ENCODE data around the gene CNTN2.

CNTN2 gene

DNA sequence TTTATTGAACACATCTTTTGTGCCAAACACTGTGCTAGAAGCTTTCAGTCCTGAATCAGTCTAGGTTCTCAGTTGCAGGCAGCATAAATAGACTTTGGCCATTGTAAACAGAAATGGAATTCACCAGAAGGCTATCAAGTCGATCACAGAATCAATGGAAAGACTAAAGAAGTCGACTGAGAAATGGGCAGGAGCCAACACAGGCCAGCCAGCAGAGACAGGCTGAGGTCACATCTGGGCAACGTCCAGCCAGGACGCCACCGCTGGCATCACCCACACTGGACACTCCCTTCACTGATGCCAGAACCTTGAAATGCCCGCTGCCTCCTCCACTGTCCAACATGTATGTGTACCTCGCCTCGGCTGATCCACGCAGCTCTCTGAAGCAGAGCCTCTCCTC, 5.5 kb upstream of the CNTN2 start:
- Histone ChIP-seq H3K4me2 (no peak overlapping the region), H3K4me3 (IDR thresholded peaks at IDR 0.05; ENCODE audit: insufficient read depth, low read depth, low read length) (no peak overlapping the region), H4K20me1 (ENCODE audit: insufficient read depth) (no peaks in the 10 kb centered on the region), H3K36me3 (ENCODE audit: insufficient read depth) (no peaks in the 10 kb centered on the region), H3K27me3 (ENCODE audit: insufficient read depth, low read depth) (peaks cover 44% of the 10 kb centered on the region), H3K9ac (no peak overlapping the region), H2AFZ (ENCODE audit: low read depth) (no peak overlapping the region), H3K27ac (no peak overlapping the region), H3K79me2 (ENCODE audit: insufficient read depth, low read depth) (no peaks in the 10 kb centered on the region), H3K4me1 (ENCODE audit: low read depth, poor library complexity, severe bottlenecking) (no peaks in the 10 kb centered on the region)
- TF ChIP-seq, protein P1, sequence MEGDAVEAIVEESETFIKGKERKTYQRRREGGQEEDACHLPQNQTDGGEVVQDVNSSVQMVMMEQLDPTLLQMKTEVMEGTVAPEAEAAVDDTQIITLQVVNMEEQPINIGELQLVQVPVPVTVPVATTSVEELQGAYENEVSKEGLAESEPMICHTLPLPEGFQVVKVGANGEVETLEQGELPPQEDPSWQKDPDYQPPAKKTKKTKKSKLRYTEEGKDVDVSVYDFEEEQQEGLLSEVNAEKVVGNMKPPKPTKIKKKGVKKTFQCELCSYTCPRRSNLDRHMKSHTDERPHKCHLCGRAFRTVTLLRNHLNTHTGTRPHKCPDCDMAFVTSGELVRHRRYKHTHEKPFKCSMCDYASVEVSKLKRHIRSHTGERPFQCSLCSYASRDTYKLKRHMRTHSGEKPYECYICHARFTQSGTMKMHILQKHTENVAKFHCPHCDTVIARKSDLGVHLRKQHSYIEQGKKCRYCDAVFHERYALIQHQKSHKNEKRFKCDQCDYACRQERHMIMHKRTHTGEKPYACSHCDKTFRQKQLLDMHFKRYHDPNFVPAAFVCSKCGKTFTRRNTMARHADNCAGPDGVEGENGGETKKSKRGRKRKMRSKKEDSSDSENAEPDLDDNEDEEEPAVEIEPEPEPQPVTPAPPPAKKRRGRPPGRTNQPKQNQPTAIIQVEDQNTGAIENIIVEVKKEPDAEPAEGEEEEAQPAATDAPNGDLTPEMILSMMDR (conservative IDR thresholded peaks at IDR 0.05; ENCODE audit: low read depth, low read length) = no peak

DNA sequence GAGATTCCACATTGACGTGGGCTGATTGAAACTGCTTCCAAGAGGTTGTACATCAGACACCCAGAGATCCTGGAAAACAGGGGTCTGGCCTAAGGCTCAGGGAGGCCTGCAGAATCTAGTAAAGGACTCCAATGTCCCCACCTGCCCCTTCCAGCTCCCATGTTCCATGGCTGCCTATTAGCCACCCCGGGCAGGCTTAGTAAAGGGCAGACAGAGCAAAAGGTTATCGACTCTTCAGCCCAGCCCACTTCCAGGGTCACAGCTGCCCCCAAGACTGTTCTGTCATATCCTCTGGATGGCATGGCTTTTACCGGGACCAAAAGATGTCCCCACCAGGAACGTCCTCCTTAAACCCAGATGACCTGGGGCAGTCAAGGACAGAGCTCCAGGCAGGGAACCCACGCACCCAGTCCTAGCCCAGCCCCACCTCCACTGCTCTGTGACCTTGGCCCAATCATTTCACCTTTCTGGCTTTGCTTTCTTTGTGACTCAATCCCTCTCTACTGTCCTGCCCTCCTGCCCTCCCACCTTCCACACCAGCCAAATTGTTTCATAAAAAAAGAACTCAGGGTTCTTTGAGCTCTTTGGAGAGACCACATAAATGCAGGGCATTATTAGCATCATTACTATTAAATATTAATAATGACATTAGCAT, 4.8 kb upstream of the CNTN2 start:
- H3K36me3 ChIP-seq (ENCODE audit: insufficient read depth) = no peaks in the 10 kb centered on the region
- H3K9ac ChIP-seq = no peak overlapping the region
- peaks cover 43% of the 10 kb centered on the region for H3K27me3 ChIP-seq (ENCODE audit: insufficient read depth, low read depth)
- TF ChIP-seq, protein P1 (conservative IDR thresholded peaks at IDR 0.05; ENCODE audit: low read depth, low read length) = no peak
- no peaks in the 10 kb centered on the region for H4K20me1 ChIP-seq (ENCODE audit: insufficient read depth)
- no peak overlapping the region for H3K27ac ChIP-seq
- no peaks in the 10 kb centered on the region for H3K4me1 ChIP-seq (ENCODE audit: low read depth, poor library complexity, severe bottlenecking)
- H3K4me3 ChIP-seq (IDR thresholded peaks at IDR 0.05; ENCODE audit: insufficient read depth, low read depth, low read length) = no peak overlapping the region
- H2AFZ ChIP-seq (ENCODE audit: low read depth) = no peak overlapping the region
- H3K79me2 ChIP-seq (ENCODE audit: insufficient read depth, low read depth) = no peaks in the 10 kb centered on the region
- no peak overlapping the region for H3K4me2 ChIP-seq

DNA sequence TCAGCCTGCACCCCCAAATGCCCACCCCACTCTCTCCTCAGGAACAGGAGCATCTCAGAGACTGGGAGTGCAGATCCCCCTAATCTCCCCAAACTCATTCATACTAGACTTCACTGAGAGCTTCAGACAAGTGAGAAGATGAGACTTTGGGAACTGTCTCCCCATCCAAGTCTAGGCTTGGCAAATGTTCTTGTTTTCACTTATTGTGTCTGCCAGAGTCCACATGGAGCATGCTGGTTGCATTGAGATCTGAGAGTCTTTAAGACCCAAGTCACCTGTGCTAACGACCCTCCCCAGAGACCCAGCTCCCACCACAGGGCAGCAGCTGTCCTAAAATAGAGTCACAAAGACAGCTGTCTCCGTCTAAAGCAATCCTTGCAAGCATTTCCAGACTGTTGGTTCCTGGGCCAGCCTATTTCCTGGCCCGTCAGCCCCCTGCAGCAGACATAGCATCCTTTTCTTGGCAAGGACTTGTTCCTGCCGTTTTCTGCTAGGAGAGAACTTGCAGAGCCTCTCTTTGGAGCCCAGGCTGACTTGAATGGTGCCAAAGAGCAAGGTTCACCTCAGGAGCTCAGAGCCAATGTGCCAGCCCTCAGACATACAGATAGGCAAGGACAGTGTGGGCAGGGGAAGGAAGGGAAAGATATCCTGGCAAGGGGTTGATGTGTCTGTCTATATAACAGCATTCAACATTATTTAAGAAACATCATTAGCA, 1.9 kb upstream of the CNTN2 start:
- Histone ChIP-seq H4K20me1 (ENCODE audit: insufficient read depth) (no peaks in the 10 kb centered on the region), H3K27me3 (ENCODE audit: insufficient read depth, low read depth) (peaks cover 66% of the 10 kb centered on the region), H3K4me1 (ENCODE audit: low read depth, poor library complexity, severe bottlenecking) (no peaks in the 10 kb centered on the region), H2AFZ (ENCODE audit: low read depth) (no peak overlapping the region), H3K9ac (no peak overlapping the region), H3K4me2 (no peak overlapping the region), H3K27ac (no peak overlapping the region), H3K4me3 (IDR thresholded peaks at IDR 0.05; ENCODE audit: insufficient read depth, low read depth, low read length) (no peak overlapping the region), H3K36me3 (ENCODE audit: insufficient read depth) (no peaks in the 10 kb centered on the region), H3K79me2 (ENCODE audit: insufficient read depth, low read depth) (no peaks in the 10 kb centered on the region)
- TF ChIP-seq, protein P1 (conservative IDR thresholded peaks at IDR 0.05; ENCODE audit: low read depth, low read length) = no peak

DNA sequence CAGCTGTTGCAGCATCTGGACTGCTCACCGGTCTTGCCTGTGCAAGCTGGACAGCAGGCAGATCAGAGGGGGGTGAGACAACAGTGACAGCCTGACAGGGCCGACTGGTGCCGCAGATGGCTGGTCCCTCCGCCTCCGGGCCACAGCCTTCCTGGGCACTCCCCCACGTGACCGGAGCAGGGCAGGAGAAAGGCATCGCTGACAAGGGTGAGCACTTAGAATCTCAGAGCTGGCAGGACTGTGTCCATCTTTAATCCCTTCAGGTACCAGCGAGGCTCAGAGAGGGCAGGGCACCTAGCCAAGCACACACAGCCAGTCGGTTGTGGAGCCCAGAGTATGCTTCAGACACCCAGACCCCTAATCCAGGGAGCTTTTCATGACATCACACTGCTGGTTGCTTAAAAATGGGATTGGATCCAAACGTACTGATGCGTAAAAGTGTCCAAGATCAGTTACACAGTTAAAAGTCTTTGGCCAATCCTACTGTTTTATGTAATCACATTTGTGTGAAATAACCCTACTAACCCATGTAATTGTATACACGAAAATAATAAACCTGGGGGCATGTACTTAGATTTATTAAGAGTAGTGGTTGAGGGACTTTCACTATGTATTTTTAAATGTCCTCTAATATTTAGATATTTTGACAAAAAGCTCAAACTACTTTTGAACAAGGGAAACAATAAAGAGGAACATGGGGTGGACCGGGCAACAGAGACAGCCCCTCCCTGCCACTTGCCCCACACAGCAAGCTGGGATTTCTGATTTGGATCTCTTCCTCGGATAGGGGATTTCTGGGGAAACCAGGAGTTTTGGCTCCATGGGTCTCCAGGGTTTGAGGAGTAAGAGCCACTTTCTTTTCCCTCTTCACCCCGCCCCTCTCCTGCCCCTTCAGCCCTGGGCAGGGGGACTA, 758 bp upstream of the CNTN2 start:
- Histone ChIP-seq H3K27ac (no peak overlapping the region), H4K20me1 (ENCODE audit: insufficient read depth) (no peaks in the 10 kb centered on the region), H3K79me2 (ENCODE audit: insufficient read depth, low read depth) (no peaks in the 10 kb centered on the region), H2AFZ (ENCODE audit: low read depth) (no peak overlapping the region), H3K9ac (no peak overlapping the region), H3K4me1 (ENCODE audit: low read depth, poor library complexity, severe bottlenecking) (no peaks in the 10 kb centered on the region), H3K36me3 (ENCODE audit: insufficient read depth) (no peaks in the 10 kb centered on the region), H3K4me2 (no peak overlapping the region), H3K4me3 (IDR thresholded peaks at IDR 0.05; ENCODE audit: insufficient read depth, low read depth, low read length) (no peak overlapping the region), H3K27me3 (ENCODE audit: insufficient read depth, low read depth) (peaks cover 77% of the 10 kb centered on the region)
- TF ChIP-seq, protein P1 (conservative IDR thresholded peaks at IDR 0.05; ENCODE audit: low read depth, low read length) = no peak
